ENCODE measurements around the gene IKBKG. TPM values are rescaled to one million over a fixed set of nuclear protein-coding genes. Genes with fewer than 3 reads are reported as not detected.

IKBKG gene
- total RNA-seq, 1 donor from 2014 or later: 31.4 TPM

DNA sequence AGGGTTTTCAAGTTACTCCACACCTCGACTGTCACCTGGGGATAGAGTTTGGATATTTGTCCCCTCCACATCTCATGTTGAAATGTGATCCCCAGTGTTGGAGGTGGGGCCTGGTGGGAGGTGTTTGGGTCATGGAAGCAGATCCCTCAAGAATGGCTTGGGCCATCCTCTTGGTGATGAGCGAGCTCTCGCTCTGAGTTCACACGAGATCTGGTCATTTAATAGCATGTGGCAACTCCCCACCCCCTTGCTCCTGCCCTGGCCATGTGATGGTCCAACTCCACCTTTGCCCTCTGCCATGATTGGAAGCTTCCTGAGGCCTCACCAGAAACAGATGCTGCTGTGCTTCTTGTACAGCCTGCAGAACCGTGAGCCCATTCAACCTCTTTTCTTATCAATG is 45.8 kb downstream of the IKBKG start:
- DNase-seq (no peak), ATAC-seq (no peak)
- H3K36me3 ChIP-seq: no peaks in the 10 kb centered on the region
- intact Hi-C loops (cut with DNase I): no loop called here
- no peaks in the 10 kb centered on the region for H3K9me3 ChIP-seq
- H3K27me3 ChIP-seq (ENCODE audit: low read depth): no peaks in the 10 kb centered on the region
- no peak overlapping the region for H3K4me3 ChIP-seq
- no peaks in the 10 kb centered on the region for H3K4me1 ChIP-seq
- TF ChIP-seq, protein P1, sequence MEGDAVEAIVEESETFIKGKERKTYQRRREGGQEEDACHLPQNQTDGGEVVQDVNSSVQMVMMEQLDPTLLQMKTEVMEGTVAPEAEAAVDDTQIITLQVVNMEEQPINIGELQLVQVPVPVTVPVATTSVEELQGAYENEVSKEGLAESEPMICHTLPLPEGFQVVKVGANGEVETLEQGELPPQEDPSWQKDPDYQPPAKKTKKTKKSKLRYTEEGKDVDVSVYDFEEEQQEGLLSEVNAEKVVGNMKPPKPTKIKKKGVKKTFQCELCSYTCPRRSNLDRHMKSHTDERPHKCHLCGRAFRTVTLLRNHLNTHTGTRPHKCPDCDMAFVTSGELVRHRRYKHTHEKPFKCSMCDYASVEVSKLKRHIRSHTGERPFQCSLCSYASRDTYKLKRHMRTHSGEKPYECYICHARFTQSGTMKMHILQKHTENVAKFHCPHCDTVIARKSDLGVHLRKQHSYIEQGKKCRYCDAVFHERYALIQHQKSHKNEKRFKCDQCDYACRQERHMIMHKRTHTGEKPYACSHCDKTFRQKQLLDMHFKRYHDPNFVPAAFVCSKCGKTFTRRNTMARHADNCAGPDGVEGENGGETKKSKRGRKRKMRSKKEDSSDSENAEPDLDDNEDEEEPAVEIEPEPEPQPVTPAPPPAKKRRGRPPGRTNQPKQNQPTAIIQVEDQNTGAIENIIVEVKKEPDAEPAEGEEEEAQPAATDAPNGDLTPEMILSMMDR (IDR thresholded peaks at IDR 0.05): no peak
- H3K27ac ChIP-seq: no peak overlapping the region

- H3K36me3 ChIP-seq: no peaks in the 10 kb centered on the region
- DNase-seq: no peak
- no peak overlapping the region for H3K27ac ChIP-seq
- H3K9me3 ChIP-seq: no peaks in the 10 kb centered on the region
- ATAC-seq: no peak
- TF ChIP-seq, protein P1 (IDR thresholded peaks at IDR 0.05): no peak
- no peak overlapping the region for H3K4me3 ChIP-seq
- no peaks in the 10 kb centered on the region for H3K4me1 ChIP-seq
- intact Hi-C loops (cut with DNase I): no loop called here
- H3K27me3 ChIP-seq (ENCODE audit: low read depth): no peaks in the 10 kb centered on the region
Observed at GRCh38 chrX:154594491-154594890, 47.1 kb downstream of the IKBKG start.

DNA sequence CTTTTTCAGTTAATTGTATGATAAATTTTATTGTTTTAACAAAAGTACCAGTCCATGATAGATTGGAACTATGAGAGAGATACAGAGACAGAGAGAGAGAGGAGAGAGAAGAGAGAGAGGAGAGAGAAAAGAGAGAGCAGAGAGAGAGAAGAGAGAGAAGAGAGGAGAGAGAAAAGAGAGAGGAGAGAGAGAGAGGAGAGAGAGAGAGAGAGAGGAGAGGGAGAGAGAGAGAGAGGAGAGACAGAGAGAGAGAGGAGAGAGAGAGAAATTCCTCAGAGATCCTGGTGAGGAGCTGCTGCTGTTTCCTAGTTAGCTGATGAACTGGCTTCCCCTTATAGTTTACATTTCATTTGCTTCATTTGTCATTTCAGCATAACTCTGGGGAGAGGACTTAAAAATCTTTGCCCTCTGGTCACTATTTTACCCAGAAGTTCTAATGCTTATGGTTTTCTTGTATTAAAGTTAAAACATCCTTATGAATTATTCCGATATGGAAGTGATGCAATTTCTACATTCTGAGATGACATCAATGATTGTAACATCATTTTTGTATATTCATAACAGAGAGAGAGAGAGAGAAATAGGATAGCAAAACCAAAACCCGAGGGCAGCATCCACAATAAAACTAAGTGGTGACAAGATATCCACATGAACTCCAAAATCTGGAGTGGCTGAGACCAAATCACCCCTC is 48.3 kb downstream of the IKBKG start:
- no peaks in the 10 kb centered on the region for H3K4me1 ChIP-seq
- no peak overlapping the region for H3K27ac ChIP-seq
- no peak for DNase-seq
- ATAC-seq: no peak
- TF ChIP-seq, protein P1 (IDR thresholded peaks at IDR 0.05): no peak
- no peaks in the 10 kb centered on the region for H3K36me3 ChIP-seq
- H3K27me3 ChIP-seq (ENCODE audit: low read depth): no peaks in the 10 kb centered on the region
- H3K4me3 ChIP-seq: no peak overlapping the region
- no peaks in the 10 kb centered on the region for H3K9me3 ChIP-seq
- intact Hi-C loops (cut with DNase I): no loop called here

DNA sequence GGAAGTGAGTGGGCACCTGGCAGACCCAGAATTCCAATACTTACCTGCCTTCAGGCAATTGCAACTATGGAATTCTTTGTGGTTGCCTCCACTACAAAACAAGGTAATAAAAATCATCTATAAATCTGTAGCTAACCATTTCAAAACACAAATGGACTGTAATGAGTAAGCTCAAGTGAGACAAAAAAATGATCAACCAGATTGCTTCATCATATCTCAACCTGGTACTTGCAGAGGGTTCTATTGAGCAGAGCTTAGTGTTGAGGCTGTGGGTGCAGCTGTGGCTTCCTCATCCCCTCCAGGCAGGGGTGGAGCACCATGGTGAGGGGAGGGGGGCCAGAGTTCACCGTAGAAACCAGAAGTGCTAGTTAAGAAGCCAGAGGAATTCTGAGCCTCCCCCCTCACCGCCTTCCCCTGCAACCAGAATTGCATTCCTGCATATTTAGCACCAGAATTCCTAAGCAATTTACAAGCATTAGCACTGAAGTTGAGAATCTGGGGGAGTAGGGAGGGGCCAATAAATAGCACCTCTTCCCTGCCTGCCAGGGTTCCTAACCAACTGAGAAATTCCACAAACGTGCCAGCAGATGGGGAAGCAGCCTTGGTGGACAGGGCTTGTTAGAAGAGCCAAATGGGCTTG is 49.0 kb downstream of the IKBKG start:
- H3K27ac ChIP-seq: no peak overlapping the region
- no peaks in the 10 kb centered on the region for H3K9me3 ChIP-seq
- DNase-seq (no peak), ATAC-seq (peak; percentile 72 to 82)
- no peaks in the 10 kb centered on the region for H3K27me3 ChIP-seq (ENCODE audit: low read depth)
- H3K4me3 ChIP-seq: no peak overlapping the region
- H3K4me1 ChIP-seq: no peaks in the 10 kb centered on the region
- no peaks in the 10 kb centered on the region for H3K36me3 ChIP-seq
- intact Hi-C loops (cut with DNase I): no loop called here
- TF ChIP-seq, protein P1 (IDR thresholded peaks at IDR 0.05): no peak

DNA sequence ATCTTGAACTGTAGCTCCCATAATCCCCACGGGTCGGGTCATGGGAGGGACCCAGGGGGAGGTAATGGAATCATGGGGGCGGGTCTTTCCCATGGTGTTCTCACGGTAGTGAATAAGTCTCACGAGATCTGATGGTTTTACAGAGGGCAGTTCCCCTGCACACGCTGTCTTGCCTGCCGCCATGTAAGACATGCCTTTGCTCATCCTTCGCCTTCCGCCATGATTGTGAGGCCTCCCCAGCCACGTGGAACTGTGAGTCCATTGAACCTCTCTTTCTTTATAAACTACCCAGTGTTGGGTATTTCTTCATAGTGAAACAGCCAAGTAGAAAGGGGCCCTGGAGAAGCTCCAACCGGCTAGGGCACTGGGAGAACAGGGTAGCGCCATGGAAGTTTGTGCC is 49.8 kb downstream of the IKBKG start:
- H3K4me1 ChIP-seq: no peaks in the 10 kb centered on the region
- DNase-seq: no peak
- H3K27ac ChIP-seq: no peak overlapping the region
- TF ChIP-seq, protein P1 (IDR thresholded peaks at IDR 0.05): no peak
- H3K4me3 ChIP-seq: no peak overlapping the region
- intact Hi-C loops (cut with DNase I): no loop called here
- H3K36me3 ChIP-seq: no peaks in the 10 kb centered on the region
- no peaks in the 10 kb centered on the region for H3K27me3 ChIP-seq (ENCODE audit: low read depth)
- no peaks in the 10 kb centered on the region for H3K9me3 ChIP-seq
- ATAC-seq: no peak
